Measurements from ENCODE around the gene TRAPPC1. TPM values are rescaled to one million over a fixed set of nuclear protein-coding genes. Genes with fewer than 3 reads are reported as not detected.

TRAPPC1 gene
- total RNA-seq, 4 donors from 2014 or later, result 42.7 to 70.9 (median 68.8) TPM

DNA sequence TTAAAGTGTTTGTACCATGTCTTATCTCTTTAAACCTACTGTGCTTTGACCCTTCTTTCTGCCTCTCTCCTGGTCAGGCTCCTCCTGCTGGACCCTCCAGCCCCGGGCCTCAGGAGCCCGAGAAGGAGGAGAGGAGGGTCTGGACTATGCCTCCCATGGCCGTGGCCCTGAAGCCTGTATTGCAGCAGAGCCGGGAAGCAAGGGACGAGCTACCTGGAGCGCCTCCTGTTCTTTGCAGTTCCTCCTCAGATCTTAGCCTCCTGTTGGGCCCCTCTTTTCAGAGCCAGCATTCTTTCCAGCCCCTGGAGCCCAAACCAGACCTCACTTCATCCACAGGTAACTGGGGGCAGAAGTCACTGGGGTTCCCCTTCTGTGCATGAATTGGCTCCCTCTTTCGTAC lies 13.9 kb upstream of the TRAPPC1 start:
- no peaks in the 10 kb centered on the region for H3K4me1 ChIP-seq
- H3K36me3 ChIP-seq, result peaks cover 0 to 58% (median 25%) of the 10 kb centered on the region in 4 donors
- H3K27ac ChIP-seq, result no peak overlapping the region
- H3K9me3 ChIP-seq, result no peaks in the 10 kb centered on the region
- DNase-seq, result no peak
- no peak overlapping the region for H3K4me3 ChIP-seq
- in situ Hi-C loops (cut with MboI; ENCODE audit: low pct_ligation_motif_present in 1 of 4, low pct_unique_long_range_greater_than_20kb in 1 of 4, low sequenced_read_pairs in 3 of 4), result no loop called here
- WGBS, 2 donors (ENCODE audit: low coverage in 1 of 2), result 88 to 91% methylated on average over 3 to 7 of the region's 7 CpGs
- no peak for TF ChIP-seq POLR2AphosphoS5 (IDR thresholded peaks at IDR 0.05)
- TF ChIP-seq POLR2A (IDR thresholded peaks at IDR 0.05), result no peak
- TF ChIP-seq, protein P1, sequence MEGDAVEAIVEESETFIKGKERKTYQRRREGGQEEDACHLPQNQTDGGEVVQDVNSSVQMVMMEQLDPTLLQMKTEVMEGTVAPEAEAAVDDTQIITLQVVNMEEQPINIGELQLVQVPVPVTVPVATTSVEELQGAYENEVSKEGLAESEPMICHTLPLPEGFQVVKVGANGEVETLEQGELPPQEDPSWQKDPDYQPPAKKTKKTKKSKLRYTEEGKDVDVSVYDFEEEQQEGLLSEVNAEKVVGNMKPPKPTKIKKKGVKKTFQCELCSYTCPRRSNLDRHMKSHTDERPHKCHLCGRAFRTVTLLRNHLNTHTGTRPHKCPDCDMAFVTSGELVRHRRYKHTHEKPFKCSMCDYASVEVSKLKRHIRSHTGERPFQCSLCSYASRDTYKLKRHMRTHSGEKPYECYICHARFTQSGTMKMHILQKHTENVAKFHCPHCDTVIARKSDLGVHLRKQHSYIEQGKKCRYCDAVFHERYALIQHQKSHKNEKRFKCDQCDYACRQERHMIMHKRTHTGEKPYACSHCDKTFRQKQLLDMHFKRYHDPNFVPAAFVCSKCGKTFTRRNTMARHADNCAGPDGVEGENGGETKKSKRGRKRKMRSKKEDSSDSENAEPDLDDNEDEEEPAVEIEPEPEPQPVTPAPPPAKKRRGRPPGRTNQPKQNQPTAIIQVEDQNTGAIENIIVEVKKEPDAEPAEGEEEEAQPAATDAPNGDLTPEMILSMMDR (IDR thresholded peaks at IDR 0.05), result no peak
- no peak for TF ChIP-seq EP300 (IDR thresholded peaks at IDR 0.05; ENCODE audit: low read depth)
- no peaks in the 10 kb centered on the region for H3K27me3 ChIP-seq
- intact Hi-C loops (cut with DNase I; ENCODE audit: low total_unique reads), result no loop called here

DNA sequence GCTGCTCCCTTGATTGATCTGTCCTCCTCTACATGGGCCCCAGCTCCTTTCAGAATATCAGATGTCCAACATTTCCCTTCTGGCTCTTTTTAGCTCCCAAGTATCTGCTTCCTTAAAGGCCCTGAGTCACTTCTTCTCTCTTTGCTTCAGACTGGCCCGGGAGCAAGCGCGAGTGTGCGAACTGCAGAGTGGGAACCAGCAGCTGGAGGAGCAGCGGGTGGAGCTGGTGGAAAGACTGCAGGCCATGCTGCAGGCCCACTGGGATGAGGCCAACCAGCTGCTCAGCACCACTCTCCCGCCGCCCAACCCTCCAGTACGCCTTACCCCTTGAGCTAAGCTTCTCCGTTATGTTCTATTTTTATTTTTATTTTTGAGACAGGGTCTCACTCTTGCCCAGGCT lies 12.6 kb upstream of the TRAPPC1 start:
- intact Hi-C loops (cut with DNase I; ENCODE audit: low total_unique reads), result no loop called here
- TF ChIP-seq, protein P1 (IDR thresholded peaks at IDR 0.05), result no peak
- TF ChIP-seq EP300 (IDR thresholded peaks at IDR 0.05; ENCODE audit: low read depth) (no peak), POLR2AphosphoS5 (IDR thresholded peaks at IDR 0.05) (no peak), POLR2A (IDR thresholded peaks at IDR 0.05) (no peak)
- Histone ChIP-seq H3K4me3 (no peak overlapping the region), H3K9me3 (no peaks in the 10 kb centered on the region), H3K4me1 (no peaks in the 10 kb centered on the region), H3K27ac (no peak overlapping the region), H3K36me3 (peaks cover 0 to 63% (median 25%) of the 10 kb centered on the region in 4 donors), H3K27me3 (no peaks in the 10 kb centered on the region)
- no peak for DNase-seq
- 98% methylated on average over 9 of the region's 9 CpGs; no CpG with 5 or more reads in 1 of the 2 donors for WGBS, 2 donors (ENCODE audit: low coverage in 1 of 2)
- in situ Hi-C loops (cut with MboI; ENCODE audit: low pct_ligation_motif_present in 1 of 4, low pct_unique_long_range_greater_than_20kb in 1 of 4, low sequenced_read_pairs in 3 of 4), result no loop called here

DNA sequence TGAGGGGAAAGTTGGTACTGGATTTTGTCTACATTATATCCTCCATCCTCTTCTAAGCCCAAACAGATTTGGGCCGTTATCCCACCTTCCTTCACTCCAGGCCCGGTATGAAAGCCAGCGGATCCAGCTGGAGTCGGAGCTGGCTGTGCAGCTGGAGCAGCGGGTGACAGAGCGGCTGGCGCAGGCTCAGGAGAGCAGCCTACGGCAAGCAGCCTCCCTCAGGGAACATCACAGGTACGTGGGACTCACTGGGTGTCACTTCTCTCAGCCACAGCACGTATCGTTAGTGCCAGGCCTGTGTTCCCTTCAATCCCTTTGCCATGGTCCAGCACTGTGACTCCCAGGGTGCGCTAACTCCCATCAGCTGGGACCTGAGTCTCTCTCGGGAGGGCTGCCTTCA lies 11.5 kb upstream of the TRAPPC1 start:
- Histone ChIP-seq H3K4me1 (no peaks in the 10 kb centered on the region), H3K27me3 (no peaks in the 10 kb centered on the region), H3K9me3 (no peaks in the 10 kb centered on the region), H3K27ac (no peak overlapping the region), H3K36me3 (peaks cover 0 to 63% (median 23%) of the 10 kb centered on the region in 4 donors), H3K4me3 (no peak overlapping the region)
- intact Hi-C loops (cut with DNase I; ENCODE audit: low total_unique reads) (no loop called here), in situ Hi-C loops (cut with MboI; ENCODE audit: low pct_ligation_motif_present in 1 of 4, low pct_unique_long_range_greater_than_20kb in 1 of 4, low sequenced_read_pairs in 3 of 4) (no loop called here)
- WGBS, 2 donors (ENCODE audit: low coverage in 1 of 2), result 94% methylated on average over 13 of the region's 13 CpGs; no CpG with 5 or more reads in 1 of the 2 donors
- DNase-seq, result no peak
- TF ChIP-seq EP300 (IDR thresholded peaks at IDR 0.05; ENCODE audit: low read depth), result no peak
- no peak for TF ChIP-seq POLR2AphosphoS5 (IDR thresholded peaks at IDR 0.05)
- TF ChIP-seq POLR2A (IDR thresholded peaks at IDR 0.05), result no peak
- TF ChIP-seq, protein P1 (IDR thresholded peaks at IDR 0.05), result no peak

DNA sequence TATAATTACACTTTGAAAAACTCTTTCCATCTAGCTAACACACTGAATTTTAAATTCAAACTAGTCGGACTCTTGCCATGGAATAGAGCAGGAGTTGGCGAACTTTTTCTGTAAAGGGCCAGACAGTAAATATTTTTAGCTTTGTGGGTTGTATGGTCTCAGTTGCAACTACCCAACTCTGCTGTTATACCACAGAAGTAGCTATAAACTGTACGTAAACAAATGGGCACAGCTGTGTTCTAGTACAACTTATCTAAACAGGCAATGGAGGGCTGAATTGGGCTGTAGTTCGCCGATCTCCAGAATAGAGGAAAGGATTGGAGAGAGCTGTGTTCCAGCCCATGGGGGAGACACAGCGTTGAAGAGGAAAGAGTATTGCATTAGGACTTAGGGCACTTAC lies 9.0 kb upstream of the TRAPPC1 start:
- intact Hi-C loops (cut with DNase I; ENCODE audit: low total_unique reads) (no loop called here), in situ Hi-C loops (cut with MboI; ENCODE audit: low pct_ligation_motif_present in 1 of 4, low pct_unique_long_range_greater_than_20kb in 1 of 4, low sequenced_read_pairs in 3 of 4) (no loop called here)
- no peaks in the 10 kb centered on the region for H3K27me3 ChIP-seq
- peaks cover 0 to 48% (median 15%) of the 10 kb centered on the region in 4 donors for H3K36me3 ChIP-seq
- DNase-seq, result no peak
- 85 to 96% methylated on average over 4 to 6 of the region's 6 CpGs for WGBS, 2 donors (ENCODE audit: low coverage in 1 of 2)
- no peaks in the 10 kb centered on the region for H3K4me1 ChIP-seq
- TF ChIP-seq, protein P1 (IDR thresholded peaks at IDR 0.05), result no peak
- TF ChIP-seq EP300 (IDR thresholded peaks at IDR 0.05; ENCODE audit: low read depth) (no peak), POLR2AphosphoS5 (IDR thresholded peaks at IDR 0.05) (no peak), POLR2A (IDR thresholded peaks at IDR 0.05) (no peak)
- no peak overlapping the region for H3K27ac ChIP-seq
- no peaks in the 10 kb centered on the region for H3K9me3 ChIP-seq
- no peak overlapping the region for H3K4me3 ChIP-seq
